Testis (tissue), 2 donors: ENCODE measurements around the gene PTPRK.

Experiments
- POLR2A ChIP-seq: fragments of 450-650 bp; IDR thresholded peaks from one replicate; pipeline ENCODE4 v1.6.1; 2017; ENCODE audit warnings: antibody characterized with exemption, mild to moderate bottlenecking, moderate library complexity
- TF ChIP-seq, protein P1 (sequence below), 3 experiments: fragments of 450-650 bp in 2 of 3; fragments of 200-600 bp in 1 of 3; sonication (generic) in 1 of 3; IDR thresholded peaks; one replicate each; pipeline ENCODE4 v1.5.1; 2016 to 2019; ENCODE audit warnings: antibody characterized with exemption in 3 of 3, mild to moderate bottlenecking in 2 of 3, moderate library complexity in 1 of 3

DNA sequence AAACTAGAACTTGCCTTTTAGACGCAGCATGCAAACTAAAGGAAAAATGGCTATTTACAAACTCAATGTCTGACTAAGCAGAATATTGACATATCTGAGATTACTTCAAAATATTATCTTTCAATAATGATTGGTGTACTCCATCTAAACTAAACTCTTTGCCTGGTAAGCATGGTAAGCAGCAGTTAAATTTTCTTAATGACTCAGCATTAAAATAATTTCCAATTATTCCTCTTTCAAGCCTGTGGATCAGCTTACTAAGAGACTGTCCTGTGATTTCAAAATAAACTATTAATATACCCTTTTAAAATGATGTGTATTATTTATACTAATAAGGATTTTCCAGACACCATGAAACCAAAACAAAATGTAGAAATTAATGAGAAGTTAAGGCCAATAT lies 392.7 kb downstream of the PTPRK start:
- TF ChIP-seq, protein P1, sequence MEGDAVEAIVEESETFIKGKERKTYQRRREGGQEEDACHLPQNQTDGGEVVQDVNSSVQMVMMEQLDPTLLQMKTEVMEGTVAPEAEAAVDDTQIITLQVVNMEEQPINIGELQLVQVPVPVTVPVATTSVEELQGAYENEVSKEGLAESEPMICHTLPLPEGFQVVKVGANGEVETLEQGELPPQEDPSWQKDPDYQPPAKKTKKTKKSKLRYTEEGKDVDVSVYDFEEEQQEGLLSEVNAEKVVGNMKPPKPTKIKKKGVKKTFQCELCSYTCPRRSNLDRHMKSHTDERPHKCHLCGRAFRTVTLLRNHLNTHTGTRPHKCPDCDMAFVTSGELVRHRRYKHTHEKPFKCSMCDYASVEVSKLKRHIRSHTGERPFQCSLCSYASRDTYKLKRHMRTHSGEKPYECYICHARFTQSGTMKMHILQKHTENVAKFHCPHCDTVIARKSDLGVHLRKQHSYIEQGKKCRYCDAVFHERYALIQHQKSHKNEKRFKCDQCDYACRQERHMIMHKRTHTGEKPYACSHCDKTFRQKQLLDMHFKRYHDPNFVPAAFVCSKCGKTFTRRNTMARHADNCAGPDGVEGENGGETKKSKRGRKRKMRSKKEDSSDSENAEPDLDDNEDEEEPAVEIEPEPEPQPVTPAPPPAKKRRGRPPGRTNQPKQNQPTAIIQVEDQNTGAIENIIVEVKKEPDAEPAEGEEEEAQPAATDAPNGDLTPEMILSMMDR (IDR thresholded peaks at IDR 0.05) = no peak
- no peak for TF ChIP-seq POLR2A
